ENCODE data around the gene AGK.

AGK gene

GRCh38 chr7:141586878-141587277, 35.7 kb downstream of the AGK start:
- Histone ChIP-seq H3K9me3 (ENCODE audit: control insufficient read depth in 2 of 2, low read length in 2 of 2) (no peaks in the 10 kb centered on the region), H3K27me3 (ENCODE audit: control insufficient read depth in 1 of 2, insufficient read depth in 2 of 2, low read length in 2 of 2) (no peaks in the 10 kb centered on the region), H3K27ac (ENCODE audit: low read length) (no peak overlapping the region), H3K9ac (ENCODE audit: low read length in 2 of 2) (no peak overlapping the region), H3K4me3 (ENCODE audit: low read length in 2 of 2) (no peak overlapping the region), H3K36me3 (ENCODE audit: control insufficient read depth in 2 of 2, insufficient read depth in 2 of 2, low read length in 2 of 2) (peaks cover 0 to 2% of the 10 kb centered on the region in 2 donors), H3K4me1 (ENCODE audit: control insufficient read depth, insufficient read depth, low read length) (no peaks in the 10 kb centered on the region)

- Histone ChIP-seq H3K9ac (ENCODE audit: low read length in 2 of 2) (no peak overlapping the region), H3K9me3 (ENCODE audit: control insufficient read depth in 2 of 2, low read length in 2 of 2) (no peaks in the 10 kb centered on the region), H3K27me3 (ENCODE audit: control insufficient read depth in 1 of 2, insufficient read depth in 2 of 2, low read length in 2 of 2) (no peaks in the 10 kb centered on the region), H3K4me3 (ENCODE audit: low read length in 2 of 2) (no peak overlapping the region), H3K27ac (ENCODE audit: low read length) (no peak overlapping the region), H3K36me3 (ENCODE audit: control insufficient read depth in 2 of 2, insufficient read depth in 2 of 2, low read length in 2 of 2) (peaks cover 0 to 2% of the 10 kb centered on the region in 2 donors), H3K4me1 (ENCODE audit: control insufficient read depth, insufficient read depth, low read length) (no peaks in the 10 kb centered on the region)
Observed at GRCh38 chr7:141587304-141587703, 36.1 kb downstream of the AGK start.

- peaks cover 3 to 4% of the 10 kb centered on the region in 2 donors for H3K36me3 ChIP-seq (ENCODE audit: control insufficient read depth in 2 of 2, insufficient read depth in 2 of 2, low read length in 2 of 2)
Observed at GRCh38 chr7:141588912-141589311, 37.7 kb downstream of the AGK start.

GRCh38 chr7:141590071-141590470, 38.9 kb downstream of the AGK start:
- Histone ChIP-seq H3K4me3 (ENCODE audit: low read length in 2 of 2) (no peak overlapping the region), H3K9me3 (ENCODE audit: control insufficient read depth in 2 of 2, low read length in 2 of 2) (no peaks in the 10 kb centered on the region), H3K4me1 (ENCODE audit: control insufficient read depth, insufficient read depth, low read length) (no peaks in the 10 kb centered on the region), H3K27ac (ENCODE audit: low read length) (no peak overlapping the region), H3K27me3 (ENCODE audit: control insufficient read depth in 1 of 2, insufficient read depth in 2 of 2, low read length in 2 of 2) (no peaks in the 10 kb centered on the region), H3K9ac (ENCODE audit: low read length in 2 of 2) (no peak overlapping the region), H3K36me3 (ENCODE audit: control insufficient read depth in 2 of 2, insufficient read depth in 2 of 2, low read length in 2 of 2) (peaks cover 3 to 4% of the 10 kb centered on the region in 2 donors)

More at GRCh38 chr7:141588912-141589311, 37.7 kb downstream of the AGK start:
- Histone ChIP-seq H3K9me3 (ENCODE audit: control insufficient read depth in 2 of 2, low read length in 2 of 2) (no peaks in the 10 kb centered on the region), H3K4me3 (ENCODE audit: low read length in 2 of 2) (no peak overlapping the region), H3K27ac (ENCODE audit: low read length) (no peak overlapping the region), H3K27me3 (ENCODE audit: control insufficient read depth in 1 of 2, insufficient read depth in 2 of 2, low read length in 2 of 2) (no peaks in the 10 kb centered on the region), H3K4me1 (ENCODE audit: control insufficient read depth, insufficient read depth, low read length) (no peaks in the 10 kb centered on the region), H3K9ac (ENCODE audit: low read length in 2 of 2) (no peak overlapping the region)

- peaks cover 3 to 4% of the 10 kb centered on the region in 2 donors for H3K36me3 ChIP-seq (ENCODE audit: control insufficient read depth in 2 of 2, insufficient read depth in 2 of 2, low read length in 2 of 2)
- H3K27ac ChIP-seq (ENCODE audit: low read length), result no peak overlapping the region
Observed at GRCh38 chr7:141590666-141591065, 39.5 kb downstream of the AGK start.

GRCh38 chr7:141593134-141593533, 41.9 kb downstream of the AGK start:
- Histone ChIP-seq H3K9me3 (ENCODE audit: control insufficient read depth in 2 of 2, low read length in 2 of 2) (no peaks in the 10 kb centered on the region), H3K4me3 (ENCODE audit: low read length in 2 of 2) (no peak overlapping the region), H3K4me1 (ENCODE audit: control insufficient read depth, insufficient read depth, low read length) (no peaks in the 10 kb centered on the region), H3K36me3 (ENCODE audit: control insufficient read depth in 2 of 2, insufficient read depth in 2 of 2, low read length in 2 of 2) (peaks cover 8 to 9% of the 10 kb centered on the region in 2 donors), H3K27ac (ENCODE audit: low read length) (no peak overlapping the region), H3K27me3 (ENCODE audit: control insufficient read depth in 1 of 2, insufficient read depth in 2 of 2, low read length in 2 of 2) (no peaks in the 10 kb centered on the region), H3K9ac (ENCODE audit: low read length in 2 of 2) (no peak overlapping the region)

More at GRCh38 chr7:141590666-141591065, 39.5 kb downstream of the AGK start:
- no peaks in the 10 kb centered on the region for H3K4me1 ChIP-seq (ENCODE audit: control insufficient read depth, insufficient read depth, low read length)
- H3K9me3 ChIP-seq (ENCODE audit: control insufficient read depth in 2 of 2, low read length in 2 of 2), result no peaks in the 10 kb centered on the region
- H3K4me3 ChIP-seq (ENCODE audit: low read length in 2 of 2), result no peak overlapping the region
- H3K9ac ChIP-seq (ENCODE audit: low read length in 2 of 2), result no peak overlapping the region
- no peaks in the 10 kb centered on the region for H3K27me3 ChIP-seq (ENCODE audit: control insufficient read depth in 1 of 2, insufficient read depth in 2 of 2, low read length in 2 of 2)

- Histone ChIP-seq H3K9me3 (ENCODE audit: control insufficient read depth in 2 of 2, low read length in 2 of 2) (no peaks in the 10 kb centered on the region), H3K36me3 (ENCODE audit: control insufficient read depth in 2 of 2, insufficient read depth in 2 of 2, low read length in 2 of 2) (peaks cover 8 to 13% of the 10 kb centered on the region in 2 donors), H3K27me3 (ENCODE audit: control insufficient read depth in 1 of 2, insufficient read depth in 2 of 2, low read length in 2 of 2) (no peaks in the 10 kb centered on the region), H3K27ac (ENCODE audit: low read length) (no peak overlapping the region), H3K9ac (ENCODE audit: low read length in 2 of 2) (no peak overlapping the region), H3K4me1 (ENCODE audit: control insufficient read depth, insufficient read depth, low read length) (no peaks in the 10 kb centered on the region), H3K4me3 (ENCODE audit: low read length in 2 of 2) (no peak overlapping the region)
Observed at GRCh38 chr7:141597966-141598365, 46.8 kb downstream of the AGK start.

GRCh38 chr7:141598408-141598807, 47.2 kb downstream of the AGK start:
- Histone ChIP-seq H3K36me3 (ENCODE audit: control insufficient read depth in 2 of 2, insufficient read depth in 2 of 2, low read length in 2 of 2) (peaks cover 6 to 10% of the 10 kb centered on the region in 2 donors), H3K27ac (ENCODE audit: low read length) (no peak overlapping the region), H3K4me1 (ENCODE audit: control insufficient read depth, insufficient read depth, low read length) (no peaks in the 10 kb centered on the region), H3K27me3 (ENCODE audit: control insufficient read depth in 1 of 2, insufficient read depth in 2 of 2, low read length in 2 of 2) (no peaks in the 10 kb centered on the region), H3K9me3 (ENCODE audit: control insufficient read depth in 2 of 2, low read length in 2 of 2) (no peaks in the 10 kb centered on the region), H3K4me3 (ENCODE audit: low read length in 2 of 2) (no peak overlapping the region), H3K9ac (ENCODE audit: low read length in 2 of 2) (no peak overlapping the region)

- Histone ChIP-seq H3K9ac (ENCODE audit: low read length in 2 of 2) (no peak overlapping the region), H3K27ac (ENCODE audit: low read length) (no peak overlapping the region), H3K27me3 (ENCODE audit: control insufficient read depth in 1 of 2, insufficient read depth in 2 of 2, low read length in 2 of 2) (no peaks in the 10 kb centered on the region), H3K9me3 (ENCODE audit: control insufficient read depth in 2 of 2, low read length in 2 of 2) (no peaks in the 10 kb centered on the region), H3K36me3 (ENCODE audit: control insufficient read depth in 2 of 2, insufficient read depth in 2 of 2, low read length in 2 of 2) (peaks cover 6 to 10% of the 10 kb centered on the region in 2 donors), H3K4me3 (ENCODE audit: low read length in 2 of 2) (no peak overlapping the region), H3K4me1 (ENCODE audit: control insufficient read depth, insufficient read depth, low read length) (no peaks in the 10 kb centered on the region)
Observed at GRCh38 chr7:141600168-141601006, 49.2 kb downstream of the AGK start.

- Histone ChIP-seq H3K9ac (ENCODE audit: low read length in 2 of 2) (no peak overlapping the region), H3K36me3 (ENCODE audit: control insufficient read depth in 2 of 2, insufficient read depth in 2 of 2, low read length in 2 of 2) (peaks cover 7 to 9% of the 10 kb centered on the region in 2 donors), H3K4me3 (ENCODE audit: low read length in 2 of 2) (no peak overlapping the region), H3K4me1 (ENCODE audit: control insufficient read depth, insufficient read depth, low read length) (no peaks in the 10 kb centered on the region), H3K9me3 (ENCODE audit: control insufficient read depth in 2 of 2, low read length in 2 of 2) (no peaks in the 10 kb centered on the region), H3K27me3 (ENCODE audit: control insufficient read depth in 1 of 2, insufficient read depth in 2 of 2, low read length in 2 of 2) (no peaks in the 10 kb centered on the region), H3K27ac (ENCODE audit: low read length) (no peak overlapping the region)
Observed at GRCh38 chr7:141609576-141609975, 58.4 kb downstream of the AGK start.

GRCh38 chr7:141610671-141611070, 59.5 kb downstream of the AGK start:
- no peak overlapping the region for H3K27ac ChIP-seq (ENCODE audit: low read length)
- H3K27me3 ChIP-seq (ENCODE audit: control insufficient read depth in 1 of 2, insufficient read depth in 2 of 2, low read length in 2 of 2), result no peaks in the 10 kb centered on the region
- no peak overlapping the region for H3K9ac ChIP-seq (ENCODE audit: low read length in 2 of 2)
- H3K4me1 ChIP-seq (ENCODE audit: control insufficient read depth, insufficient read depth, low read length), result no peaks in the 10 kb centered on the region
- no peak overlapping the region for H3K4me3 ChIP-seq (ENCODE audit: low read length in 2 of 2)
- no peaks in the 10 kb centered on the region for H3K9me3 ChIP-seq (ENCODE audit: control insufficient read depth in 2 of 2, low read length in 2 of 2)
- H3K36me3 ChIP-seq (ENCODE audit: control insufficient read depth in 2 of 2, insufficient read depth in 2 of 2, low read length in 2 of 2), result peaks cover 9 to 10% of the 10 kb centered on the region in 2 donors
